Measurements from ENCODE around the gene PRKCB.

The PRKCB gene

GRCh38 chr16:23979982-23980381, 144.2 kb downstream of the PRKCB start:
- no peak overlapping the region for H3K4me3 ChIP-seq (ENCODE audit: low read depth, low read length)
- no peak for TF ChIP-seq CTCF (IDR thresholded peaks at IDR 0.05; ENCODE audit: control insufficient read depth, extremely low read depth, insufficient read depth)
- DNase-seq (ENCODE audit: low read depth): no peak

- TF ChIP-seq CTCF (IDR thresholded peaks at IDR 0.05; ENCODE audit: control insufficient read depth, extremely low read depth, insufficient read depth): no peak
These were observed 145.9 kb downstream of the PRKCB start for GRCh38 chr16:23981429-23982399.

GRCh38 chr16:23986455-23986854, 150.7 kb downstream of the PRKCB start:
- no peak for TF ChIP-seq CTCF (IDR thresholded peaks at IDR 0.05; ENCODE audit: control insufficient read depth, extremely low read depth, insufficient read depth)
- no peak overlapping the region for H3K4me3 ChIP-seq (ENCODE audit: low read depth, low read length)
- DNase-seq (ENCODE audit: low read depth): no peak

More at GRCh38 chr16:23981429-23982399, 145.9 kb downstream of the PRKCB start:
- no peak overlapping the region for H3K4me3 ChIP-seq (ENCODE audit: low read depth, low read length)
- no peak for DNase-seq (ENCODE audit: low read depth)

- no peak for DNase-seq (ENCODE audit: low read depth)
These were observed 151.7 kb downstream of the PRKCB start for GRCh38 chr16:23987443-23987842.

GRCh38 chr16:23990507-23990906, 154.7 kb downstream of the PRKCB start:
- TF ChIP-seq CTCF (IDR thresholded peaks at IDR 0.05; ENCODE audit: control insufficient read depth, extremely low read depth, insufficient read depth): no peak
- no peak overlapping the region for H3K4me3 ChIP-seq (ENCODE audit: low read depth, low read length)
- DNase-seq (ENCODE audit: low read depth): no peak

More at GRCh38 chr16:23987443-23987842, 151.7 kb downstream of the PRKCB start:
- no peak for TF ChIP-seq CTCF (IDR thresholded peaks at IDR 0.05; ENCODE audit: control insufficient read depth, extremely low read depth, insufficient read depth)
- H3K4me3 ChIP-seq (ENCODE audit: low read depth, low read length): no peak overlapping the region

- H3K4me3 ChIP-seq (ENCODE audit: low read depth, low read length): no peak overlapping the region
- no peak for DNase-seq (ENCODE audit: low read depth)
- TF ChIP-seq CTCF (IDR thresholded peaks at IDR 0.05; ENCODE audit: control insufficient read depth, extremely low read depth, insufficient read depth): no peak
These were observed 155.3 kb downstream of the PRKCB start for GRCh38 chr16:23991066-23991465.

Measured in LNCaP clone FGC (cell line).